Cardiac septum (tissue), 1 donor: ENCODE measurements around the gene LMAN1. TPM values are rescaled to one million over a fixed set of nuclear protein-coding genes. Genes with fewer than 3 reads are reported as not detected.

Experiments used
- DNase-seq: peaks from one replicate; pipeline ENCODE4 v3.0.0-alpha.2; 2020; ENCODE audit warnings: low spot score
- intact Hi-C: fragments of 100-400 bp; cut with DNase I; formaldehyde crosslinking; loops from one replicate; pipeline ENCODE4 v1.14.0; 2022
- long read RNA-seq: library from polyadenylated mRNA; unstranded; transcript quantifications from one replicate; pipeline ENCODE4 v2.0.0, GENCODE V29; 2021
- total RNA-seq: library from RNA; stranded (reverse); fragmentation: NEBNext Ultra II Directional; extraction: Animal tissue kit (Norgen Biotek cat#: 25700); gene quantifications from one replicate; pipeline ENCODE4 v1.2.1, GENCODE V29; 2021
- donor health status: DM: no; HTN: no; CAD: no.

LMAN1 gene
- 50.8 TPM for total RNA-seq
- long read RNA-seq, full-length matches to known transcripts: 44 of 79 reads
- long read RNA-seq, partial matches to known transcripts: 22 of 79 reads
- long read RNA-seq, other reads (novel, unspliced or antisense): 13 of 79 reads

GRCh38 chr18:59358712-59359575 is at the start of gene LMAN1:
Gene LMAN1 (minus strand): TSS chr18:59359265. CDS start chr18:59359244, 21 bp downstream.
- peak; percentile 96 for DNase-seq
- intact Hi-C loops: no loop called here

GRCh38 chr18:59402432-59403090 is 43.5 kb upstream of the LMAN1 start:
- intact Hi-C loops: loop anchor here (2.0 to 5.0 kb wide), 2 partner anchors 94 to 155 kb away; no protein-coding TSS in a partner anchor
- DNase-seq: no peak

- intact Hi-C loops: loop anchor here (5.0 kb wide), 1 partner anchor 153 kb away; no protein-coding TSS in a partner anchor
- no peak for DNase-seq
These were observed 41.3 kb upstream of the LMAN1 start for GRCh38 chr18:59400407-59400806.

- DNase-seq: no peak
- intact Hi-C loops: no loop called here
These were observed 36.4 kb upstream of the LMAN1 start for GRCh38 chr18:59395226-59396175.

GRCh38 chr18:59393381-59393780 is 34.3 kb upstream of the LMAN1 start:
- intact Hi-C loops: no loop called here
- DNase-seq: no peak

- intact Hi-C loops: no loop called here
- no peak for DNase-seq
These were observed 29.8 kb upstream of the LMAN1 start for GRCh38 chr18:59388817-59389216.

- intact Hi-C loops: no loop called here
- no peak for DNase-seq
These were observed 28.9 kb upstream of the LMAN1 start for GRCh38 chr18:59387687-59388565.

GRCh38 chr18:59386909-59387686 is 28.0 kb upstream of the LMAN1 start:
- intact Hi-C loops: no loop called here
- no peak for DNase-seq

- intact Hi-C loops: no loop called here
- DNase-seq: no peak
These were observed 26.1 kb upstream of the LMAN1 start for GRCh38 chr18:59385191-59385590.

GRCh38 chr18:59383851-59384250 is 24.8 kb upstream of the LMAN1 start:
- DNase-seq: no peak
- intact Hi-C loops: no loop called here

GRCh38 chr18:59382383-59382782 is 23.3 kb upstream of the LMAN1 start:
- DNase-seq: no peak
- intact Hi-C loops: no loop called here

GRCh38 chr18:59381949-59382348 is 22.9 kb upstream of the LMAN1 start:
- no peak for DNase-seq
- intact Hi-C loops: no loop called here

GRCh38 chr18:59380706-59381105 is 21.6 kb upstream of the LMAN1 start:
- no peak for DNase-seq
- intact Hi-C loops: no loop called here

- intact Hi-C loops: no loop called here
These were observed 20.9 kb upstream of the LMAN1 start for GRCh38 chr18:59379772-59380522.

GRCh38 chr18:59377613-59378337 is 18.7 kb upstream of the LMAN1 start:
- DNase-seq: no peak
- intact Hi-C loops: no loop called here

More at GRCh38 chr18:59379772-59380522, 20.9 kb upstream of the LMAN1 start:
- DNase-seq: no peak

GRCh38 chr18:59376351-59376935 is 17.4 kb upstream of the LMAN1 start:
- DNase-seq: no peak
- intact Hi-C loops: no loop called here
